ENCODE data around the gene GFAP.

Gene GFAP

DNA sequence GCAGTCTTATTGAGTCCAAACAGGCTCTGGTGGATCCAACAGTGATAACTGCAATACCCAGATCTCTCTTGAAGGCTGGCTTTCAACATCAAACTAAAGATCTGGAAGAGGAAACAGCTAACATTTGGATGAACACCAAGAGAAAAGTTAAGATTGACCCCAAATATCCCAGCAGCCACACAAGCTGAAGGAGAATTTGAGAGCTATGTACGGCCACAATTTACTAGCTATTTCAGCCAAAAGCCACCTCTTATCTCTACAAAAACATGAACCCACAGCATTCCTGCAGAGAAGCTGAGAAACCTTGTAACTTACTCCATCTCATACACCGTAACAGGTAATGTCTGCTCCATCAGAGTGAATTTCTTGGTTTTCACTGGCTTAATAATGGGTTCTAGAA, 30.4 kb downstream of the GFAP start:
- DNase-seq (ENCODE audit: low spot score) = no peak
- TF ChIP-seq, protein P1, sequence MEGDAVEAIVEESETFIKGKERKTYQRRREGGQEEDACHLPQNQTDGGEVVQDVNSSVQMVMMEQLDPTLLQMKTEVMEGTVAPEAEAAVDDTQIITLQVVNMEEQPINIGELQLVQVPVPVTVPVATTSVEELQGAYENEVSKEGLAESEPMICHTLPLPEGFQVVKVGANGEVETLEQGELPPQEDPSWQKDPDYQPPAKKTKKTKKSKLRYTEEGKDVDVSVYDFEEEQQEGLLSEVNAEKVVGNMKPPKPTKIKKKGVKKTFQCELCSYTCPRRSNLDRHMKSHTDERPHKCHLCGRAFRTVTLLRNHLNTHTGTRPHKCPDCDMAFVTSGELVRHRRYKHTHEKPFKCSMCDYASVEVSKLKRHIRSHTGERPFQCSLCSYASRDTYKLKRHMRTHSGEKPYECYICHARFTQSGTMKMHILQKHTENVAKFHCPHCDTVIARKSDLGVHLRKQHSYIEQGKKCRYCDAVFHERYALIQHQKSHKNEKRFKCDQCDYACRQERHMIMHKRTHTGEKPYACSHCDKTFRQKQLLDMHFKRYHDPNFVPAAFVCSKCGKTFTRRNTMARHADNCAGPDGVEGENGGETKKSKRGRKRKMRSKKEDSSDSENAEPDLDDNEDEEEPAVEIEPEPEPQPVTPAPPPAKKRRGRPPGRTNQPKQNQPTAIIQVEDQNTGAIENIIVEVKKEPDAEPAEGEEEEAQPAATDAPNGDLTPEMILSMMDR (IDR thresholded peaks at IDR 0.05) = no peak
- Histone ChIP-seq H3K27ac (no peak overlapping the region), H3K4me3 (no peak overlapping the region)

DNA sequence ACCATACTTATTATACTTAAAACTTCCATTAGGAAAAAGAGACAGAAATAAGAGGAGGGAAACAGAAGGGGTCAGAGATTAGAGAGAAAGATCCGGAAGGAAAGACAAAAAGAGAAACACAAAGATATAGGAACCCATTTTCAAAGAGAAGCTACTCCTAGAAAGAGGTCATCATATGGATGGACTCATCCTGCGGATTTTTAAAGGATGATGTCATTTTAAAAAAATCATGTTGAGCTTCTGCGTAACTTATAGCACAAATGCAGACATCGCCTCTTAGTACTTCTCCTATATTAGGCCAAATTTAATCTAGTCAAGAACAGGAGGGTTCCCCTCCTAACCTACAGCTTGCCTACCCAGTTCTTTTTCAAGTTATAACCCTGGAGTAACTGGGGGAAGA, 34.2 kb downstream of the GFAP start:
- no peak for DNase-seq (ENCODE audit: low spot score)
- Histone ChIP-seq H3K4me3 (no peak overlapping the region), H3K27ac (no peak overlapping the region)
- TF ChIP-seq, protein P1 (IDR thresholded peaks at IDR 0.05) = no peak

GRCh38 chr17:44880062-44880461, 35.2 kb downstream of the GFAP start:
- Histone ChIP-seq H3K4me3 (no peak overlapping the region), H3K27ac (no peak overlapping the region)
- no peak for DNase-seq (ENCODE audit: low spot score)
- TF ChIP-seq, protein P1 (IDR thresholded peaks at IDR 0.05) = no peak

DNA sequence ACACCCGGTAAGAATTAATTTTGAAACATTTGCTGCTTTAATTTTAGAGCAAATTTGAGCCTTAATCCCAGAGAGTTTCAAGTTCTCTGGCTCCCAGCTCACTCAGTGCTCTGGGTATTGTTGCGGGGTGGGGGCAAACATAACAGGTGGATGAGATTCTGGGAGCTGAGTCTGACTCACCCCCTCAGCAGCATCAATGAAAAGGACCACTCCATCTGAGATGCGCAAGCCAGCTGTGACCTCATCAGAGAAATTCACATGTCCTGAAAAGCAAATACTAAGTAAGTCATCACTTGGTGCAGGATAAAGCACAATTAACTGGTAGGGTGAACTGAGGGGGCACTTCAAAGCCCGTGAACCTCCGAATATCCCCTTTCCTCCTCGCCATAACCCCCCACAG, 35.9 kb downstream of the GFAP start:
- H3K27ac ChIP-seq = no peak overlapping the region
- H3K4me3 ChIP-seq = no peak overlapping the region
- DNase-seq (ENCODE audit: low spot score) = no peak
- TF ChIP-seq, protein P1 (IDR thresholded peaks at IDR 0.05) = no peak

GRCh38 chr17:44878627-44879221, 36.6 kb downstream of the GFAP start:
- H3K4me3 ChIP-seq = no peak overlapping the region
- H3K27ac ChIP-seq = no peak overlapping the region
- DNase-seq (ENCODE audit: low spot score) = no peak
- TF ChIP-seq, protein P1 (IDR thresholded peaks at IDR 0.05) = peak; percentile 39

GRCh38 chr17:44877121-44877520, 38.2 kb downstream of the GFAP start:
- no peak overlapping the region for H3K4me3 ChIP-seq
- H3K27ac ChIP-seq = no peak overlapping the region
- no peak for DNase-seq (ENCODE audit: low spot score)
- TF ChIP-seq, protein P1 (IDR thresholded peaks at IDR 0.05) = no peak

- TF ChIP-seq, protein P1 (IDR thresholded peaks at IDR 0.05) = no peak
- DNase-seq (ENCODE audit: low spot score) = no peak
- Histone ChIP-seq H3K27ac (no peak overlapping the region), H3K4me3 (no peak overlapping the region)
These were observed 39.5 kb downstream of the GFAP start for GRCh38 chr17:44875761-44876160.

Data from coronary artery (tissue), 2 donors.